Frontal cortex (tissue), 4 donors: ENCODE results near the gene GSPT1. TPM values are rescaled to one million over a fixed set of nuclear protein-coding genes. Genes with fewer than 3 reads are reported as not detected.
"Not testable (repeated sequence)": the region's sequence is repeated elsewhere in the genome, so short reads cannot be mapped to it uniquely, and the experiment has no call there.

ENCODE experiments used
- DNase-seq, 2 donors: peaks; one replicate each; pipeline ENCODE4 v3.0.0; 2012; ENCODE audit warnings: low spot score in 2 of 2
- FAIRE-seq: peaks from 2 replicates; lab custom pipeline; 2012; peaks lifted over from hg19 to GRCh38; lab: Jason Lieb, UNC
- total RNA-seq: library from RNA; depleted of rRNA; stranded (reverse); fragments of >200 nt; gene quantifications from one replicate; pipeline ENCODE4 v1.2.3, GENCODE V29; 2014
- donor health status: control.
- donor health status: control.
- donor health status: control.

The GSPT1 gene
- 59.9 TPM for total RNA-seq

DNA sequence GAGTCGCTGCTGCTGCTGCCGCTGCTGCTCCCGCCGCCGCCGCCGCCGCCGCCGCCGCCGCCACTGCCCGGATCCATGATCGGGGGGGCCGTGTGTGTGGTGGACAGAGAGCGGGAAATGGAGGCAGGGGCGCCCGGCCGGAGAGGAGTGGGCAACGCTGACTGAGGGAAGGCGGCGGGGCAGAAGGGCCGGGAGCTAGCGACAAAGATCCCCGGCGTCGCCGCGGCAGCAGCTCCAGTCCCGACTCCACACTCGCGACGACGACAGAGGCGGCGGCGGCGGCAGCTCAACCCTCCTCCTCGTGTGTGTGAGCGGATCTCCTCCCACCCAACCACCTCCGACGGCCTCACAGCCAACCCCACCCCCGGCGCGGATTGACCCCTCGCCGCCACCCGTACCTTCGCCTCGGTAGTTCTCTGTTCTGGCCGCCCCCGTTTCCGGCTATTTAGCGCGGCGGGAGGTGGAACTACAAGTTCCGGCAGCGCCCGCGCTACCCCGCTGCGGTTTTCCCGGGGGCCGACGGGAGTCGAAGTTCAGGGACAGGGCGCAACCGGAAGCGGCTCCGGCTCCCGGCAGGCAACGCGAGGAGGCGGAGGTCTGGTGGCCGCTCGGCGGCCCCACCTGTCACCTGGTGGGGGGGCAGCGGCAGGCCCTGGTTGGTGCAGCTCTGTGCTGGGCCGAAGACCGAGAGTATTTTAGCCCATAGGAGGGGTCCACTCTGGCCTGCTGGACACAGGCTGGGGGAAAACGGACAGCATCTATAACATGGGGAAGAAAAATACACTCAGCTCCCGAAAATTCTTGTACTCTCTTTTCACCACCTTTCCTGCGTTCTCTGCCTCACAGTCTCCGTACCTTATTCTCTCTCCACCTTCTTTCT is at the start of gene GSPT1:
TSS of gene GSPT1 (minus strand) at position 313 of the 880 bp plus-strand sequence. CDS start at position 77, 236 bp downstream.
- FAIRE-seq (no peak), DNase-seq (peak; percentile 91 to 94)

DNA sequence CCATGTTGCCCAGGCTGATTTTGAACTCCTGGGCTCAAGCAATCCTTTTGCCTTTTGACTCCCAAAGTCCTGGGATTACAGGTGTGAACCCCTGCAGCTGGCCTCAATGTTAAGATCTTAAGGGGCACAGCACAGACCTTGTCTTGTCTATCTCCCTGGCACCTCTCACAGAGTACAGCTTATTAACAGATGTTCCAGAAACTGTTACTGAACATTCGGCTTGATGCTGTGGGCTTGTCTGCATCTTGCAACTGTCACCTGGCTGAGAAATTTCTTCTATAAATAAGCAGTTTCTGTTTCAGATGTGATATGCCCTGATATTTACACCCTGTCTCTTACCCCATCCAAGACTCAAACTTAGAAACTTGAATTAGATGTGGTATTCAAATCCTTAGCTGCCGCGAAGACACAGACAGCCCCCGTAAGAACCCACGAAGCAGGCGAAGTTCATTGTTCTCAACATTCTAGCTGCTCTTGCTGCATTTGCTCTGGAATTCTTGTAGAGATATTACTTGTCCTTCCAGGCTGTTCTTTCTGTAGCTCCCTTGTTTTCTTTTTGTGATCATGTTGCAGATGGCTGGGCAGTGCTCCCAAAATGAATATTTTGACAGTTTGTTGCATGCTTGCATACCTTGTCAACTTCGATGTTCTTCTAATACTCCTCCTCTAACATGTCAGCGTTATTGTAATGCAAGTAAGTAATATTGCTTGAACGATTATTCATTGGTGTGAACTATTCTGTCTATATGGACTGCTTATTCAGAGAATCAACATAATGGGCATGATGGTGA is 49.2 kb upstream of the GSPT1 start, which contains the start of gene TNFRSF17:
TSS of gene TNFRSF17 (plus strand) at position 450 of the 791 bp plus-strand sequence. CDS start at position 565, 115 bp downstream.
- FAIRE-seq (no peak), DNase-seq (no peak)

DNA sequence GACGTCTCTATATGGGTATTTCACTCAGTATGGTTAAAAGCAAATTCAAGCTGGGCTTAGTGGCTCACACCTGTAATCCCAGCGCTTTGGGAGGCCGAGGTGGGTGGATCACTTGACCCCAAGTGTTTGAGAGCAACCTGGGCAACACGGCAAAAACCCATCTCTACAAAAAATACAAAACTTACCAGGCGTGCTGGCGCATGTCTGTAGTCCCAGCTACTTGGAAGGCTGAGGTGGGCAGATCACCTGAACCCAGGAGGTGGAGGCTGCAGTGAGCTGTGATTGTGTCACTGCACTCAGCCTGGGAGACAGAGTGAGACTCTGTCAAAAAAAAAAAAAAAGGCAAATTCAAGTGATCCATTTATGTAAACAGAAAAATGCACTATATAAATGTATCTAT is 48.0 kb upstream of the GSPT1 start:
- DNase-seq (no peak), FAIRE-seq (no peak)

DNA sequence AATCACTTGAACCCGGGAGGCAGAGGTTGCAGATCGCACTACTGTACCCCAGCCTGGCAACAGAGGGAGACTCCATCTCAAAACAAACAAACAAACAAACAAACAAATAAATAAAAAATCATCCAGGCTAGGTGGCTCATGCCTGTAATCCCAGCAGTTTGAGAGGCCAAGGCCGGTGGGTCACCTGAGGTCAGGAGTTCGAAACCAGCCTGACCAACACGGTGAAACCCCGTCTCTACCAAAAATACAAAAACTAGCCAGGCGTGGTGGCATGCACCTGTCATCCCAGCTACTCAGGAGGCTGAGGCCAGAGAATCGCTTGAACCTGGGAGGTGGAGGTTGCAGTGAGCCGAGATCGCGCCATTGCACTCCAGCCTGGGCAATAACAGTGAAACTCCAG is 47.2 kb upstream of the GSPT1 start:
- DNase-seq, FAIRE-seq: not testable (repeated sequence)

DNA sequence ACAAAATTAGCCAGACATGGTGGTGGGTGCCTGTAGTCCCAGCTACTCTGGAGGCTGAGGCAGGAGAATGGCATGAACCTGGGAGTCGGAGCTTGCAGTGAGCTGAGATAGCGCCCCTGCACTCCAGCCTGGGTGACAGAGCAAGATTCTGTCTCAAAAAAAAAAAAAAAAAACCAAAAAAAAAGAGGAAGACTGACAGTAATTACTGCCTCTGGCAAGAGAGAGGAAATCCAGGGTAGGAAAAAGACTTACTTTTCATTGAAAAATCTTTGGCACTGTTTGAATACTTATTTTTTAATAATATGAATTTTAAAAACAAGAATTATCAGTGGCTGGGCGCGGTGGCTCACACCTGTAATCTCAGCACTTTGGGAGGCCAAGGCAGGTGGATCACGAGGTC is 46.7 kb upstream of the GSPT1 start:
- not testable (repeated sequence) for DNase-seq, FAIRE-seq

DNA sequence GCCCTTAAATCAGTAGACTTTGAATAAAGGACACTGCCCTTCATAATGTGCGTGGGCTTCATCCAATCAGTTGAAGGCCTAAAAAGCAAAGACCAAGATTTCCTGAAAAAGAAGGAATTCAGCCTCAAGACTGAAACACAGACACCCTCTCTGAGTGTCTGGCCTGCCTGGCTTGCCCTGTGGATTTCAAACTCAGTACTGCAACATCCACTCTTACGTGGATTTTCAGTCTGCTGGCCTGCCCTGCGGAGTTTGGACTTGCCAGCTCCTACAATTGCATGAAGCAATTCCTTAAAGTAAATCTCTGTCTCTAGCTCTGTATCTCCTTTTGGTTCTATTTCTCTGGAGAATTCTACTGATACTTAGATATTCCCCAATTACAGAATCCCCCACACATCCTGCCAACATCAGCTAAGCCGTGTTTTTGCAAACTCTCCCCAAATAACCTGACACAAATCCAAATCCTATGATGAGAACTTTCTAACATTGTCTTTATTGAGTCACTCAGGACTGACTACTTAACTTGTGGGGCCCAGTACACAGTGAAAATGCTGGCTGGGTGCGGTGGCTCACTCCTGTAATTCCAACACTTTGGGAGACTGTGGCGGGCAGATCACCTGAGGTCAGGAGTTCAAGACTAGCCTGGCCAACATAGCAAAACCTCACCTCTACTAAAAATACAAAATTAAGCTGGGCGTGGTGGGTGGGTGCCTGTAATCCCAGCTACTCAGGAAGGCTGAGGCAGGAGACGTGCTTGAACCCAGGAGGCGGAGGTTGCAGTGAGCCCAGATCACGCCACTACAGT is 42.0 kb upstream of the GSPT1 start:
- FAIRE-seq (no peak), DNase-seq (no peak)

DNA sequence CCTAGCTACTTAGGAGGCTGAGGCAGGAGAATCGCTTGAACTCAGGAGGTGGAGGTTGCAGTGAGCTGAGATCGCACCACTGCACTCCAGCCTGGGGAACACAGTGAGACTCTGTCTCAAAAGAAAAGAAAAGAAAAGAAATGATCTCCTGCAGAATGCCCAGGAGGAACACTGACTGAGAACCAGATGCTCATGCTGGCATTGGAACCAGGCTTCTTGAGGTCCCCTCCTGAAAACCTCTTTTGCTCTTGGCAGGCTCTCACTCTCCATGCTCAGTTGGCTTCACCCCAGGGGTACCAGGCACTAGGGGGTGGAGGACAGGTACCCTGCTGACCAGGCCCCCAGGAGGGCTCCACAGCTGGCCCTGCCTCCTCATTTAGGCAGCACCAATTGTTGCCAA is 40.8 kb upstream of the GSPT1 start:
- DNase-seq: no peak

DNA sequence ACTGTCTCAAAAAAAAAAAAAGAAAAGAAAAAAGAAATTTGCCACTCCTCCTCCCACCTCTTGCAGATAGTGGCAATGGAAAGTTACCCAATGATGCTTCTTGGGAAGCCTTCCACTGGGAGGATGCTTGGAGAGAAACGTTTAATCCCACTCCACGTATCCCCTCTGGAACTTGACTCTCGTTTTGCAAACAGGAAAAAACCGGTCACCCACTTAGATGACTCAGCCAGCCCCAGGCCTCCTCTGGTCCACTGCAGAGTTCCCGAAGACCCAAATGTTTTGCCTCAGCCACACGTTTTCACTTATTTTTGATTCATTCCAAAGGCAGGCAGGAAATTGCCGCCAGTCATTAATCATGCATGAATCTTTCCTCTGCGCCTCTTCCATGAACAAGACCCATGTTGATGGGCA is 40.0 kb upstream of the GSPT1 start:
- DNase-seq: no peak
- FAIRE-seq: no peak

More for the DNA sequence above, 40.8 kb upstream of the GSPT1 start:
- no peak for FAIRE-seq

DNA sequence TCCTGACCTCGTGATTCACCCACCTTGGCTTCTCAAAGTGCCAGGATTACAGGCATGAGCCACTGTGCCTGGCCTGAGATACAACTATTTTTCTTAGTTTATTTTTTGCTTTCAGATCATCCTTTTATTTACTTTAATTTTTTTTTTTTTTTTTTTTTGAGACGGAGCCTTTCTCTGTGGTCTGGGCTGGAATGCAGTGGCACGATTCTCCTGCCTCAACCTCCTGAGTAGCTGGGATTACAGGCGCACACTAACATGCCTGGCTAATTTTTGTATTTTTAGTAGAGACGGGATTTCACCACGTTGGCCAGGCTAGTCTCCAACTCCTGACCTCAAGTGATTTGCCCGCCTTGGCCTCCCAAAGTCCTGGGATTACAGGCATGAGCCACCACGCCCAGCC is 37.8 kb upstream of the GSPT1 start:
- DNase-seq, FAIRE-seq: not testable (repeated sequence)

DNA sequence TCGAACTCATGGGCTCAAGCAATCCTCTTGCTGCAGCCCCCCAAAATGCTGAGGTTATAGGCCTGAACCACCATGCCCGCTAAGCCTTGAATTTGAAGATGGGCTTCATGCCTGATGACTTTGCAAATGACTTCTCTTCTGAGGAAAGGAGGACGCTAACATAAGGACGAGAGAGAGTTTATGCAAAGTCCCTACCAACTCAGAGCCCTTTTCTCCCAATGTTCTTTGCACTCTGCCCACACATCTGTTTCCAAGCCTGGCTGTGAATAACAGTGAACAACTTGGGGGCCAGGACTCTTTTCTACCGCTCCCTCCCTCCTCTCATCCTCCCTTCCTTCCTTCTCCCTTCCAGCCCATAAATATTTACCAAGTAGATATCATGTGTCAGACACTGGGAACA is 34.6 kb upstream of the GSPT1 start:
- no peak for FAIRE-seq
- DNase-seq: no peak

DNA sequence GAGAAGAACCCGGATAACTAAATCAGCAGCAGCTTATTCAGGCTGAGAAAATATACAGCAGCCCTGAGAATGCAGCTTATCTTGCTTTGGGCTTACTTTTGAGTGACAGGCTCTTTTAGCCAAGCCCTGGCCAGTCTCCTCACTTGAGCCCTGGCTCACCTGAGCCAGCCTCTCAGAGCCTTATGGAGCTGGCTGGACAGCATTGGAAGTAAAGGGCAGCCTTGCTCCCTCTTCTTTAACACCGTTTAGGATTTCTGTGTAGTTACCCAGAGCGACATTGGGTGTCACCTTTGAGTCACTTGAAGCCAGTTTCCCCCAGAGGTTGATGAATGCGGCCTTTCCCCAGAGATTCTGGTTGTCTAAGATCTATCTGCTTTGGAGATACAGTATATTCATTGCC is 33.8 kb upstream of the GSPT1 start:
- DNase-seq (peak; percentile 54 to 57), FAIRE-seq (no peak)

DNA sequence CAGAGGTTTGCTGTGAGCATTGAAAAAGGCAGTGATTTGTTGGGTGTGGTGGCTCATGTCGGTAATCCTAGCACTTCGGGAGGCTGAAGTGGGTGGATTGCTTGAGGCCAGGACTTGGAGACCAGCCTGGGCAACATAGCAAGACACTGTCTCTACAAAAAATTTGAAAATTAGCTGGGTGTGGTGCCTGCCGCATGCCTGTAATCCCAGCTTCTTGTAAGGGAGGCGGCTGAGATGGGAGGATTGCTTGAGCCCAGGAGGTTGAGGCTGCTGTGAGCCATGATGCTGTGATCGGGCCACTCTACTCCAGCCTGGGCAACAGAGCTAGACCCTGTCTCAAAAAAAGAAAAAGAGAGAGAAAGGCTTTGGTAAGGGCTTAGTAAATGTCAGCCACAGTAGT is 33.1 kb upstream of the GSPT1 start:
- no peak for FAIRE-seq
- no peak for DNase-seq

DNA sequence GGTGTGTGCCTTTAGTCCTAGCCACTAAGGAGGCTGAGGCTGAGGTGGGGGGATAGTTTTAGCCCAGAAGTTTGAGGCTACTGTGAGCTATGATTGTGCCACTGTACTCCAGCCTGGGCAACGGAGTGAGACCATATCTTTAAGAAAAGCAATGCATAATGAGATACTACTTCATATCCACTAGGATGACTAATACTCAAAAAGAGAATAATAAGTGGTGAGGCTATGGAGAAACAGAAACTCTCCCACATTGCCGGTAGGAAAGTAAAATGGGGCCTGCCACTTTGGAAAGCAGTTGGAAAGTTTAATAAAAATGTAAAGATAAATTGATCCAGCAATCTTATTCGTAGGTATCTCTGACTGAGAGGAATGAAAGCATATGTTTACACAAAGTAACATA is 30.7 kb upstream of the GSPT1 start:
- no peak for FAIRE-seq

DNA sequence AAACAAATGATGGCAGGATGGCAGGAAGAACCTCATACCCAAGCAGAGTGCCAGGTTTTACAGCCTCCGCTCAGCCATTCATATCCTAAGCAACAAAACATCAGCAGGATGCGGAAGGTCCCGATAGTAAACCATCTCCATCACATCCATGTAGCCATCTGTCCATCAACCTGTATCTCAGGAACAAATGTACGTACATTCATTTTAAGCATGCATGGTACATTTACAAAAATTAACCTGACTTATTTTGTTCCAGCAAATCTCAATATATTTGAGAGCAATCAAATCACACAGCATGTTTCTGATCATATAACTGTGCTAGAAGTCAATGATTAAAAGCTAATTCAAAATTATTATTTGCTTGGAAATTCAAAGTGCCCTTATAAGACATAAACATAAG is 26.2 kb upstream of the GSPT1 start, which contains the start of gene NPIPB2:
TSS of gene NPIPB2 (minus strand) at position 101 of the 400 bp plus-strand sequence. CDS start at position 101, 0 bp downstream.
- not testable (repeated sequence) for FAIRE-seq, DNase-seq

More for the DNA sequence above, 30.7 kb upstream of the GSPT1 start:
- DNase-seq: no peak

DNA sequence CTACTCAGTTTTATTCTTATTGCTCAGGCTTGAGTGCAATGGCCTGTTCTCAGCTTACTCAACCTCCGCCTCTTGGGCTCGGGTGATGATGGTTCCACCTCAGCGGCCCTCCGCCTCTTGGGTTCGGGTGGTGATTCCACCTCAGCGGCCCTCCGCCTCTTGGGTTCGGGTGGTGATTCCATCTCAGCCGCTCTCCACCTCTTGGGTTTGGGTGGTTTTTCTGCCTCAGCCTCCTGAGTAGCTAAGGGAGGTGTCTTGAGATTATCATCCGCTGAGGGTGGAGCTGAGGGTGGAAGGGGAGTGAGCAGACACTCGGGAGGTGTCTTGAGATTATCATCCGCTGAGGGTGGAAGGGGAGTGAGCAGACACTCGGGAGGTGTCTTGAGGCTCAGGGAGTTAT is 11.6 kb upstream of the GSPT1 start:
- DNase-seq, FAIRE-seq: not testable (repeated sequence)

DNA sequence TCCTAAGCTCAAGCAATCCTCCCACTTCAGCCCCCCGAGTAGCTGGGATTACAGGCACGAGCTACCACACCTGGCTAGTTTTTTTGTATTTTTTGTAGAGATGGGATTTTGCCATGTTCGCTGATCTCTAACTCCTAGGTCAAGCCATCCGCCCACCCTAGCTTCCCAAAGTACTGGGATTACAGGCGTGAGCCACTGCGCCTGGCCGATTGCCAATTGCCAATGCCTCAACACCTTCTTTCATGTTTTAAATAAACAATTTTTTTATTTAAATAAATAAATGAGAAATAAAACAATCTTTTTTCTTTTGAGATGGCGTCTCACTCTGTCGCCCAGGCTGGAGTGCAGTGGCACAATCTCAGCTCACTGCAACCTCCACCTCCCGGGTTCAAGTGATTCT is 8.3 kb upstream of the GSPT1 start:
- FAIRE-seq, DNase-seq: not testable (repeated sequence)

DNA sequence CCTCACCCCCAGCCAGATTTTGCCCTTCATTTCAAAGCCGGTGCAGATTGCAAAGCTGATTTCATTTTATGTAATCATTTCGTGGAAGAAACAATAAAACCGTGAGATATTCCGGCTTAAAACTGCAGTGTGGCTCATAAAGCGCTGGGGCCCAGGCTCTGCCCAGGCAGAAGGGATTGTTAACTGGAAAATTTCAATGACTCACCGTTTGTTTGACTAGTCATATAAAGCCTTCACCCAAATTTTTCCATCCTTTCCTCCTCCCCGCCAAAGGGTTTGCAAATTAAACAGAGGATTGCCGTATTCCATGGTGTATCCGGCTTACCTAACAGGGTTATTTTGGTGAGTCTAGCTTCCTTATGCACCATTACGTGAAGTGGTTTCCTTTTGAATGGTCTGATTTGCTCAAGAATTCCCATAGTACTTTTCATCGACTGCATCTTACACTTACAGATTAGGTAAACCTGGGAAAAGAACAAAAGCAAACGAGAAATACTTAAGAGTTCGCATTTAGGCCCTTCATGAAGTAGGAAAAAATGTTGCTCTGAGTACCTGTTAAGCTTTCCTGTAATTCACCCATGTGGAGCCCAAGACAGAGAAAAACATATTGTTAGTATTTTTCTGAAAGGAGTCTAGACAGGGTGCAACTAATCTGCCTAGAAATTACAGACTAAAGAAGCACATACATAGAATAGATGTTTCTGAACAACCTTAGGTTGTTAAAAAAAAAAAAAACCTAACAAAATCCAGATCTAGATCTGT is 949 bp upstream of the GSPT1 start:
- FAIRE-seq (no peak), DNase-seq (peak in 1 of 2 donors; percentile 42)

DNA sequence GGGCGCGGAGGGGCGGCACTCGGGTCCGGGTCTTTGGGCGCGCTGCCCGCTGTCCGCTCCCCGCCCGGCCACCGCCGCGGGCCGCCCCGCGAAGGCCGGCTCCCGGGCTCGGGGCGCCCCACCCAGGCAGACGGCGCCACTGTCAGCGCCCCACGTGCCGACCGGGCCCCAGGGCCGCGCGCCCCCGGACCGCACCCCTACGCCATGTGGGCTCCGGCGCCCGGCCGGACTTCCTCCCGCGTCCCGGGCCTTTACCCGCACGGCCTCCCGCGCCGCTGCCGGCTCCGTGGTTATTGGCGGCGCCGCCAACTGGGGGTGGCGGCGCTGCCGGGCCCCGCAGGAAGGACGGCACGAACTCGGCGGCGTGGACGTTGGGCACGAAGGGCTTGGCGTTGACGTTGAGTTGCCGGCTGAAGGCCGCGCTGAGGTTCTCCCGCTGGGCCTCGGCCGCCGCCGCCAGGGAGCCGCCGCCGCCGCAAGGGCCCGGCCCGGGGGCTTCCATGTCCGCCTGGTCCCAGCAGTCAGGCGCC is 577 bp downstream of the GSPT1 start:
- peak; percentile 52 to 56 for DNase-seq
- FAIRE-seq: no peak
